Measurements from ENCODE around the gene TMEM218.

TMEM218 gene

DNA sequence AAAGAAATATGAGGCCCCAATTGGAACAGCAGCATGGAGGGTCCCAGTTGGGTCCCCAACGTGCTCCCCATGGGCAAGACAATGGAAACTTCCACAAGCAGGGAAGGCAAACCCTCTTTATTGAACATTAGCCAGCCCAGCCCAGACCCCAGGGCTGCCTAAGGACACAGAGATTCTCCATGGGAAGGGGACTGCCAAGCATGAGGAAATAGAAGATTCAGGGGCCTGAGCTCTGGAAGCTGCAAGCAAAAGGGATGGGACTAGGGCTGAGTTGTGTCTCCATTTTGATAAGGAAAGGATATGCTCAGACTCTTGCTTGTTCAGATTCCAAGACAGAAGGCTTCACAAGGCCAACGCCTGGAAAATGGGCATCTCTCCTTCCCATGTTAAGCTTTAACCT is 23.3 kb downstream of the TMEM218 start:
- H3K9me3 ChIP-seq (ENCODE audit: insufficient read depth, low read depth, low read length): no peaks in the 10 kb centered on the region
- no peaks in the 10 kb centered on the region for H3K36me3 ChIP-seq (ENCODE audit: insufficient read depth, low read depth, low read length)
- H3K4me1 ChIP-seq (ENCODE audit: insufficient read depth, low read length): peaks cover 17% of the 10 kb centered on the region
- no peak overlapping the region for H3K4me3 ChIP-seq (ENCODE audit: low read length)
- H3K9ac ChIP-seq (ENCODE audit: low read depth, low read length): no peak overlapping the region
- no peaks in the 10 kb centered on the region; the same call in 1 of the 2 replicates for H3K27me3 ChIP-seq (ENCODE audit: insufficient read depth, low read length)
- H3K27ac ChIP-seq (ENCODE audit: low read length): no peak overlapping the region

DNA sequence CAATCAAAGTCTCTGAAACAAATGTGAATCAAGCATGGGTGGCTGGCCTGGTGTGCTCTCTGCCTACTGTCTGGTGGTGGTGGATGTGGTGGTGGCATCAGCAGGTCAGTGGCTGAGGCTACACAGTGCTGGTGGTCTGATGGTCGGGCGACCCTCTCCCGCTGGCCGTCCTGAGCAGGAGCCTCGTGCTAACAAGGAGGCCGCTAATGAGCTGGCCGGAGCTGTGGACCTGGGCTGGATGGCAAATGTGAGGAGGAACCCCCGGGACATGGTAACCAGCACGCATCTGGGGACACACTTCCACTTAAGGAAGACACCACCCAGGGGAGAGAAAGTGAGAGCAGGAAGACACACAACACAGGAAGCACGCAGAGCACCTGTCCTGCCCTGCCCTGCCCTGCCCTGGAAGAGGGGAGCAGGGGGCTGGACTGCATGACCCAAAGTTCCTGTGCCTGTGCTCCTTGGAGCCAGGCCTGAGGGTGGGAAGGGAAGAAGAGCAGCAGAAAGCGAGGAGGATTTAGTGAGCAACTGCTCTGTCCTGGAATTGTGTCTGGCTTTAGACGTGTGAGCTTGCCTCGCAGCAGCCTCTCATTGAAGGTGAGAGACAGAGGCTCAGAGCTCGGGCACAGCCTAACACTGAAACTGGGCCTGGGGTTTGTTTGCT is 24.7 kb downstream of the TMEM218 start:
- no peak overlapping the region for H3K9ac ChIP-seq (ENCODE audit: low read depth, low read length)
- peaks cover 5% of the 10 kb centered on the region for H3K4me1 ChIP-seq (ENCODE audit: insufficient read depth, low read length)
- no peak overlapping the region for H3K4me3 ChIP-seq (ENCODE audit: low read length)
- H3K27ac ChIP-seq (ENCODE audit: low read length): no peak overlapping the region
- H3K27me3 ChIP-seq (ENCODE audit: insufficient read depth, low read length): no peaks in the 10 kb centered on the region; the same call in 1 of the 2 replicates
- H3K36me3 ChIP-seq (ENCODE audit: insufficient read depth, low read depth, low read length): no peaks in the 10 kb centered on the region
- no peaks in the 10 kb centered on the region for H3K9me3 ChIP-seq (ENCODE audit: insufficient read depth, low read depth, low read length)

DNA sequence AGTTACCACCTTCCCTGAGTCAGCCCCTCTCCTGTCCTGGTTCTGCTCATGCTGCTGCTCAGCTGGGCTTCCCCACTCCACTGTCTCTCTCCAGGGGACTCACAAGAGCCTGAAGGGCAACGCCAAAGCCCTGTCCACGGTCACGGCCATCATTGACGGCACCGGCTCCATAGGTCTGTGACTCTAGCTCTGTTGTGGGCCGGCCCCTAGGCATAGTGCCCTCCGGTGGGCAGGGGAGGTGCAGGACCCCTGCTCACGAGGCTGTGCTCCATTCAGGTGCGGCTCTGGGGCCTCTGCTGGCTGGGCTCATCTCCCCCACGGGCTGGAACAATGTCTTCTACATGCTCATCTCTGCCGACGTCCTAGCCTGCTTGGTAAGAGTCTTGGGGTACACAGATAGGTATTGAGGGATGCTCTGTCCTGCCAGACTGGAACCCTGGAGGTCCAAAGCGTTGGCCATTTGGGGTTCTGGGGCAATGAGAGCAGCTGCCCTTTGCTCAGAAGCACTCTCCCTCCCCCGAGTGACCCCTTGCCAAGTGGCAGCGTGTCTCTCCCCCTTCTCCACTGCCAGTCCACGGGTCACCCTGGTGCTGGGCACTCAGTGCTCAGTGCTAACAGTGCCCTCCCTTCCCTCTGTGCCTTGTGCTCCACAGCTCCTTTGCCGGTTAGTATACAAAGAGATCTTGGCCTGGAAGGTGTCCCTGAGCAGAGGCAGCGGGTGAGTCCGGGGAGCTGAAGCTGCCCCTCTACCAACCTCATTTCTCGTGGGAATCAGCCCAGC is 25.9 kb downstream of the TMEM218 start:
- no peaks in the 10 kb centered on the region; the same call in 1 of the 2 replicates for H3K27me3 ChIP-seq (ENCODE audit: insufficient read depth, low read length)
- H3K4me3 ChIP-seq (ENCODE audit: low read length): no peak overlapping the region
- no peaks in the 10 kb centered on the region for H3K4me1 ChIP-seq (ENCODE audit: insufficient read depth, low read length)
- H3K9me3 ChIP-seq (ENCODE audit: insufficient read depth, low read depth, low read length): no peaks in the 10 kb centered on the region
- H3K9ac ChIP-seq (ENCODE audit: low read depth, low read length): no peak overlapping the region
- H3K36me3 ChIP-seq (ENCODE audit: insufficient read depth, low read depth, low read length): no peaks in the 10 kb centered on the region
- H3K27ac ChIP-seq (ENCODE audit: low read length): no peak overlapping the region

DNA sequence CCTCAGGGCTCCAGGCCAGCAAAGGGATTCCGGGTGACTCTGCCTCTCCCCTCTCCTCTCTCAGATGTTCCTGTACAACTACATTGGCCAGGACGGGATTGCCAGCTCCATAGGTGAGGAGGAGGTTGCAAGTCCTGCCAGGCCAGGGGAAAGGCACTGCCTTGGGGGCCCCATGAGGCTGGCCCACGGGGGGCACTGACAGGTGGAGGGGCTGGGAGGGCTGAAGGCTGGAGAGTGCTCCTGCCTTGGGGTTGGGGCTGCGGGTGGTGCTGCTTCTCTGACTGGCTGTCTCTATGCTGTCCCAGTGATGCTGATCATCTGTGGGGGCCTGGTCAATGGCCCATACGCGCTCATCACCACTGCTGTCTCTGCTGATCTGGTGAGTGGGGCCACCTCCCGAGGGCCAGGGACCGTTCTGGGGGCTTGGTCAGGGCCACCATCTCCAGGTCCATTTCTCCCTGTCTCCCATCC is 26.6 kb downstream of the TMEM218 start:
- Histone ChIP-seq H3K36me3 (ENCODE audit: insufficient read depth, low read depth, low read length) (no peaks in the 10 kb centered on the region), H3K9ac (ENCODE audit: low read depth, low read length) (no peak overlapping the region), H3K27ac (ENCODE audit: low read length) (no peak overlapping the region), H3K9me3 (ENCODE audit: insufficient read depth, low read depth, low read length) (no peaks in the 10 kb centered on the region), H3K27me3 (ENCODE audit: insufficient read depth, low read length) (no peaks in the 10 kb centered on the region; the same call in 1 of the 2 replicates), H3K4me1 (ENCODE audit: insufficient read depth, low read length) (no peaks in the 10 kb centered on the region), H3K4me3 (ENCODE audit: low read length) (no peak overlapping the region)

DNA sequence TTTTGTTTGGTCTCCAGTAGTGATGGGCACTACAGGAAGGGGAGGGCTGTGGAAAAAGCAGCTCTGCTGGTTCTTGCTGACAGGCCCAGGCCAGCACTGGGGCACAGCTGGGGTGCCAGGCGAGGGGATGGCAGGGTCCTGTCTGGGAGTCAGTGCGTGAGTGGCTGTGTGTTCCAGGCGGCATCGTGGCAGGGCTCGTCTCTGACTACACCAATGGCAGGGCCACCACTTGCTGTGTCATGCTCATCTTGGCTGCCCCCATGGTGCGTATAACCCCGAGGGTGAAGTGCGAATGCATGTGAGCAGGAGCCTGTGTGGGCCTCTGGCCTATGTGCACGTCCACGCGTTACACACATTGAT is 27.4 kb downstream of the TMEM218 start:
- no peaks in the 10 kb centered on the region for H3K9me3 ChIP-seq (ENCODE audit: insufficient read depth, low read depth, low read length)
- no peaks in the 10 kb centered on the region for H3K4me1 ChIP-seq (ENCODE audit: insufficient read depth, low read length)
- H3K36me3 ChIP-seq (ENCODE audit: insufficient read depth, low read depth, low read length): no peaks in the 10 kb centered on the region
- no peak overlapping the region for H3K4me3 ChIP-seq (ENCODE audit: low read length)
- no peak overlapping the region for H3K27ac ChIP-seq (ENCODE audit: low read length)
- H3K27me3 ChIP-seq (ENCODE audit: insufficient read depth, low read length): no peaks in the 10 kb centered on the region; the same call in 1 of the 2 replicates
- no peak overlapping the region for H3K9ac ChIP-seq (ENCODE audit: low read depth, low read length)

DNA sequence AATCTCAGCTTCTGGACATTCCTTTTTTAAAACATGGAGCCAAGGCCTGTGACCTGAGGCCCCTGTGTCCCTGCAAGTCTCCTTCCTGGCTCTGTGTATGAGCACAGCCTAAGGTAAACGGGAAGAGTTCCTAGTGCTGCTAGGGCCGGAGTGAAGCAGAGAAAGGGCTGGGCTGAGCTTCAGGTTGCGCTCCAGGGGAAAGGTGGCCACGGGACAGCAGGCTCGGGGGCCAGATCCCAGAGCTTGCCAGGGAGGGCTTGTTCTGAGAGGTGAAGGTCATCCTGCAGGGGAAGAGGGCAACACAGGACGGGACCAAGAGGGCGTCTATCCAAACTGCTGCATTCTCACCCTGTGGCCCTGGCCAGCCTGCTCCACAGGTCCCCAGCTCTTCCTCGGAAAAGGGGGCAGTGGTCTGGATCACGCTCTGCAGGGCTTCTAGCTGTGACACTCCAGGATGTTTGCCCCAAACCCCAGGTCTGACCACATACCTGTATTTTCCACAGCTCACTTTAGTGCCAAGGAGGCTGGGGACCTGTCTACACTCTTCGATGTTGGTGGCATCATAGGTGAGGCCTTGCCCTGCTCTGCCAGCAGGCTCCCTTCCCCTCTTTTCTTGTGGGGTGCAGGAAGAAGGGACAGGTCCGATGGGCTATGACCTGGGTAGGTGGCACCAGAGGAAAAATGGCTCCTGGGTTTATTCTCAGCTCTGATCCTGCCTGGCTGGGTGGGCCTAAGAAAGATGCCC is 27.9 kb downstream of the TMEM218 start:
- H3K4me1 ChIP-seq (ENCODE audit: insufficient read depth, low read length): no peaks in the 10 kb centered on the region
- no peaks in the 10 kb centered on the region for H3K36me3 ChIP-seq (ENCODE audit: insufficient read depth, low read depth, low read length)
- no peaks in the 10 kb centered on the region for H3K9me3 ChIP-seq (ENCODE audit: insufficient read depth, low read depth, low read length)
- H3K9ac ChIP-seq (ENCODE audit: low read depth, low read length): no peak overlapping the region
- H3K4me3 ChIP-seq (ENCODE audit: low read length): no peak overlapping the region
- H3K27me3 ChIP-seq (ENCODE audit: insufficient read depth, low read length): no peaks in the 10 kb centered on the region; the same call in 1 of the 2 replicates
- H3K27ac ChIP-seq (ENCODE audit: low read length): no peak overlapping the region

DNA sequence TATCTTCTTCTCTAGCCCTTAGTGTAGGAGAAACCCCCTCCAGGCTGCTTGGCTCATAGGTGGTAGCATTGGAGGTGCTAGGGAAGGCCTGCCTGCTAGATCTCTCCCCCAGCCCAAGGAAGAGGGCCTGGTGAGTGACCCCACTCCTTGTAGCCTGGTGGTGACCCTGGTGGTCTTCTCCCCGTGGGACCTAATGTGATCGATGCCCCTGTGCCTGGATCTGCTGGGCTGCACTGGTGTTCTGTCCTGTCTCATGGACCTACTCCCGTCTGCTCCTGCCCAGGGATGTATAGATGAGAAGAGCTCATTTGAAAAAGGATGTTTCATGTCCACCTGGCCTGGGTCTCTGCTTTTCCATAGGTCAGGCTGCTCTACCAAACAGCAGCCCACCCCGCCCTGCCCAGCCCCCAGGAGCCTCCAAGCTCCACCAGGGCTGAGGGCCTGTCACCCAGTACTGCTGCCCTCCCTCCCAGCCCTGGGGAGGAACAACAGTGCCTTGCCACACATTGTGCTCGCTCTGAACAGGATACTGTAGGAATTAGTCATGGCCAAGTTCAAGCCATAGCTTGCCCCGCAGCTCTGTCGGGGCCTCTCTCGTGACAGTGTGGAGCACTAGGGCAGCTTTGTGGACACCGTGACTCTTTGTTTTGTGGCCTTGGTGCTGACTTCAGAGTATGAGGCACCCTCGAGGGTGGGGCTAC is 28.7 kb downstream of the TMEM218 start:
- Histone ChIP-seq H3K27ac (ENCODE audit: low read length) (no peak overlapping the region), H3K36me3 (ENCODE audit: insufficient read depth, low read depth, low read length) (no peaks in the 10 kb centered on the region), H3K27me3 (ENCODE audit: insufficient read depth, low read length) (no peaks in the 10 kb centered on the region; the same call in 1 of the 2 replicates), H3K4me3 (ENCODE audit: low read length) (no peak overlapping the region), H3K9ac (ENCODE audit: low read depth, low read length) (no peak overlapping the region), H3K9me3 (ENCODE audit: insufficient read depth, low read depth, low read length) (no peaks in the 10 kb centered on the region), H3K4me1 (ENCODE audit: insufficient read depth, low read length) (no peaks in the 10 kb centered on the region)

DNA sequence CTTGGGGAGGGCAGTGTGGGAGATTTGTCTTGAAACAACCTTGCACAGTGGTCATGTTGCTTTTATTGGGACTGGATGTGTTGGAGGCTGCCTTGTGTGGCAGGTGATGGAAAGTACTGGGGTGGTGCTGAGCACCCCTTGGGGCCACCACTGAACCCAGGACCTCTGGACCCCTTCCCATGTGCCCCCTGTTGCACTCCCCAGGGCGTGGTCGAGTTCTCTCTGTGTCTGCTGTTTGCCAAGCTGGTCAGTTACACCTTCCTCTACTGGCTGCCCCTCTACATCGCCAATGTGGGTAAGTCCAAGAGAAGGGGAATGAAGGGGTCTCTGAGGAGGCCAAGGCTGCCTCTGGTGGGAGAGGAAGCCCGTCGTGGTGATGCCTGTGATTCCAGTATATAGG is 29.4 kb downstream of the TMEM218 start:
- H3K4me3 ChIP-seq (ENCODE audit: low read length): no peak overlapping the region
- H3K4me1 ChIP-seq (ENCODE audit: insufficient read depth, low read length): no peaks in the 10 kb centered on the region
- no peaks in the 10 kb centered on the region; the same call in 1 of the 2 replicates for H3K27me3 ChIP-seq (ENCODE audit: insufficient read depth, low read length)
- no peak overlapping the region for H3K27ac ChIP-seq (ENCODE audit: low read length)
- H3K9me3 ChIP-seq (ENCODE audit: insufficient read depth, low read depth, low read length): no peaks in the 10 kb centered on the region
- H3K36me3 ChIP-seq (ENCODE audit: insufficient read depth, low read depth, low read length): no peaks in the 10 kb centered on the region
- no peak overlapping the region for H3K9ac ChIP-seq (ENCODE audit: low read depth, low read length)

DNA sequence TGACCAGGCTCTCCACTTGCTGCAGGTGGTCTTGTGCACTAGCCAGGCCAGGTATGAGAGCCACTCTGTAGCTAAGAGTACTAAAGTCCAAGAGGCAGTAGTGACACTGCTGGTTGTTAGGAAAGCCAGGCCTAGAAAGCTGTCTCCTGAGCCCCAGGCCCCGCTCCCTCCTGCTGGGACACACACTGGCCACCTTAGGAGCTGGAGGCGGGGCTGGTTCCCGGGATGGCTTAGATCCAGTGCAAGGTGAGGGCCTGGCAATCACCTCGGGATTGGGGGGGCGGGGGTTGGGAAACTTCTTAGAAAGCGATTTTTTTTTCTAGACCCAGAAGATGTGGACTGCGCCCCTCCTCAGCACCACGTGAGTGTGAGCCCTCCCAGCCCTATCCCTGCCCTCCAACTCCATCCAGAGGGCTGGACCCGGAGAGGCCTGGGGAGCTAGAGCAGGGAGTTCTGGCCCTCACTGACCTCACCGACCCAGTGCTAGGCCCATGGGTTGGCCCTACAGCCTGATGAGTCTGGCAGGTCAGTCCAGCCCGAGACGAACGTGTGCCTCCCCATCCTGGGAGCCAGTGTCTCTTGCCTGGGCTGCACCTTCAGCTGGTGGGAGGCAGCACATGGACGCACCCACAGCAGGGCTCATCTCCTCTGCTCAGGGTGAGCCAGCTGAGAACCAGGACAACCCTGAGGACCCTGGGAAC is 30.2 kb downstream of the TMEM218 start:
- no peaks in the 10 kb centered on the region for H3K4me1 ChIP-seq (ENCODE audit: insufficient read depth, low read length)
- H3K27me3 ChIP-seq (ENCODE audit: insufficient read depth, low read length): no peaks in the 10 kb centered on the region; the same call in 1 of the 2 replicates
- no peak overlapping the region for H3K27ac ChIP-seq (ENCODE audit: low read length)
- no peak overlapping the region for H3K4me3 ChIP-seq (ENCODE audit: low read length)
- H3K9ac ChIP-seq (ENCODE audit: low read depth, low read length): no peak overlapping the region
- no peaks in the 10 kb centered on the region for H3K36me3 ChIP-seq (ENCODE audit: insufficient read depth, low read depth, low read length)
- no peaks in the 10 kb centered on the region for H3K9me3 ChIP-seq (ENCODE audit: insufficient read depth, low read depth, low read length)

DNA sequence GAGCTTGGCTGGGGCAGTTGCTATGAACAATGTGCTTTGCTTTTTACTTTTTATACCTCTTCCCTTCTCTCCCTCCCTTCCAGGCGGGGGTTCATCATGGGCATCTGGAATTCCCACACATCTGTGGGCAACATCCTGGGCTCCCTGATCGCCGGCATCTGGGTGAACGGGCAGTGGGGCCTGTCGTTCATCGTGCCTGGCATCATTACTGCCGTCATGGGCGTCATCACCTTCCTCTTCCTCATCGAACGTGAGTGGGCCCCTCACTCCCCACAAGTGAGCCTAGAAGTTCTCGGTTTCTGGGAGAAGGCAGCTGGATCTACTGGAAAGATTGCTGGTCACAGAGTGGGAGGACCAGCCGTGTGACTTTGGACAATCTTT is 30.9 kb downstream of the TMEM218 start:
- no peak overlapping the region for H3K9ac ChIP-seq (ENCODE audit: low read depth, low read length)
- no peaks in the 10 kb centered on the region for H3K9me3 ChIP-seq (ENCODE audit: insufficient read depth, low read depth, low read length)
- H3K27ac ChIP-seq (ENCODE audit: low read length): no peak overlapping the region
- no peaks in the 10 kb centered on the region for H3K36me3 ChIP-seq (ENCODE audit: insufficient read depth, low read depth, low read length)
- H3K27me3 ChIP-seq (ENCODE audit: insufficient read depth, low read length): no peaks in the 10 kb centered on the region; the same call in 1 of the 2 replicates
- no peak overlapping the region for H3K4me3 ChIP-seq (ENCODE audit: low read length)
- H3K4me1 ChIP-seq (ENCODE audit: insufficient read depth, low read length): no peaks in the 10 kb centered on the region
